Neural cell (in vitro differentiated cells): ENCODE data around the gene P2RX2. TPM values are rescaled to one million over a fixed set of nuclear protein-coding genes. Genes with fewer than 3 reads are reported as not detected.

Experiments
- H2AFZ ChIP-seq: fragments of 200-600, 300-800 bp; sonication (generic), shearing (Covaris generic); 2 replicates; pipeline ENCODE4 v1.6.0; 2014; ENCODE audit warnings: low read depth, mild to moderate bottlenecking, antibody characterized with exemption, low read length, moderate library complexity
- H3F3A ChIP-seq: fragments of 200-600 bp; shearing (Covaris generic); 2 replicates; pipeline ENCODE4 v1.6.1; 2016; ENCODE audit warnings: mild to moderate bottlenecking, moderate library complexity, mixed read lengths, antibody characterized with exemption, low read length; ENCODE audit not compliant: insufficient read depth, poor library complexity, severe bottlenecking
- H3K27ac ChIP-seq: fragments of 200-600, 300-800 bp; sonication (generic), shearing (Covaris generic); 2 replicates; pipeline ENCODE4 v1.5.1; 2014; ENCODE audit warnings: mild to moderate bottlenecking, low read length, moderate library complexity
- H3K27me3 ChIP-seq: fragments of 300-800, 200-600 bp; sonication (generic), shearing (Covaris generic); 2 replicates; pipeline ENCODE4 v1.6.0; 2014; ENCODE audit warnings: mild to moderate bottlenecking, low read depth, low read length, moderate library complexity; ENCODE audit not compliant: insufficient read depth
- H3K36me3 ChIP-seq: fragments of 300-800, 200-600 bp; sonication (generic), shearing (Covaris generic); 2 replicates; pipeline ENCODE4 v1.5.1; 2014; ENCODE audit warnings: mild to moderate bottlenecking, antibody characterized with exemption, low read length, moderate library complexity; ENCODE audit not compliant: insufficient read depth
- H3K4me2 ChIP-seq: fragments of 300-800, 200-600 bp; sonication (generic), shearing (Covaris generic); 2 replicates; pipeline ENCODE4 v1.6.0; 2014; ENCODE audit warnings: mild to moderate bottlenecking, low read length
- H3K4me3 ChIP-seq: fragments of 300-800, 200-600 bp; sonication (generic), shearing (Covaris generic); 2 replicates; pipeline ENCODE4 v1.5.1; 2014; ENCODE audit warnings: mild to moderate bottlenecking, low read length, moderate library complexity
- H3K79me2 ChIP-seq: fragments of 200-600 bp; shearing (Covaris generic); replicated peaks from 2 replicates; pipeline ENCODE4 v1.6.0; 2014; ENCODE audit warnings: mild to moderate bottlenecking, low read length, moderate library complexity; ENCODE audit not compliant: insufficient read depth
- H3K9ac ChIP-seq: fragments of 300-800, 200-600 bp; sonication (generic), shearing (Covaris generic); 2 replicates; pipeline ENCODE4 v1.6.1; 2016; ENCODE audit warnings: mild to moderate bottlenecking, low read length, mixed read lengths
- H3K9me2 ChIP-seq: fragments of 200-600 bp; shearing (Covaris generic); 2 replicates; pipeline ENCODE4 v1.6.1; 2016; ENCODE audit warnings: mild to moderate bottlenecking, low read length, mixed read lengths; ENCODE audit not compliant: insufficient read depth
- H3K9me3 ChIP-seq: fragments of 200-600, 300-800 bp; sonication (generic), shearing (Covaris generic); 2 replicates; pipeline ENCODE4 v1.6.1; 2016; ENCODE audit warnings: mild to moderate bottlenecking, mixed run types, low read length, moderate library complexity, mixed read lengths
- H4K20me1 ChIP-seq: fragments of 200-600 bp; shearing (Covaris generic); 2 replicates; pipeline ENCODE4 v1.6.1; 2016; ENCODE audit warnings: mild to moderate bottlenecking, mixed run types; ENCODE audit not compliant: insufficient read depth
- CTCF ChIP-seq: fragments of 450-650 bp; IDR thresholded peaks from 2 replicates; pipeline ENCODE4 v1.5.1; 2014; ENCODE audit warnings: antibody characterized with exemption, mild to moderate bottlenecking, moderate library complexity; ENCODE audit not compliant: poor library complexity, severe bottlenecking
- EP300 ChIP-seq: fragments of 450-650 bp; conservative IDR thresholded peaks from 2 replicates; pipeline ENCODE4 v1.6.1; 2014; ENCODE audit warnings: antibody characterized with exemption, mild to moderate bottlenecking, moderate library complexity; ENCODE audit not compliant: poor library complexity, severe bottlenecking
- EZH2 ChIP-seq: fragments of 200-600, 300-800 bp; shearing (Covaris generic), sonication (generic); IDR thresholded peaks from 2 replicates; pipeline ENCODE4 v1.6.1; 2014; ENCODE audit warnings: antibody characterized with exemption, low read length, borderline replicate concordance, mild to moderate bottlenecking; ENCODE audit not compliant: insufficient read depth, poor library complexity, severe bottlenecking
- MXI1 ChIP-seq: fragments of 450-650 bp; conservative IDR thresholded peaks from 2 replicates; pipeline ENCODE4 v1.6.1; 2014; ENCODE audit warnings: antibody characterized with exemption, mild to moderate bottlenecking; ENCODE audit not compliant: poor library complexity, severe bottlenecking
- POLR2AphosphoS5 ChIP-seq: IDR thresholded peaks from 2 replicates; pipeline ENCODE4 v1.6.1; 2012
- RAD21 ChIP-seq: fragments of 450-650 bp; conservative IDR thresholded peaks from 2 replicates; pipeline ENCODE4 v1.6.1; 2014; ENCODE audit warnings: antibody characterized with exemption, mild to moderate bottlenecking, moderate library complexity
- REST ChIP-seq: IDR thresholded peaks from 2 replicates; pipeline ENCODE4 v1.6.1; 2012; ENCODE audit warnings: borderline replicate concordance
- SMC3 ChIP-seq: fragments of 450-650 bp; conservative IDR thresholded peaks from 2 replicates; pipeline ENCODE4 v1.6.1; 2014; ENCODE audit warnings: antibody characterized with exemption, mild to moderate bottlenecking, moderate library complexity; ENCODE audit not compliant: poor library complexity
- TAF1 ChIP-seq: IDR thresholded peaks from 2 replicates; pipeline ENCODE4 v1.6.1; 2012; ENCODE audit warnings: low read depth
- polyA plus RNA-seq: library from polyadenylated mRNA; depleted of rRNA; stranded (reverse); fragments of >200 nt; gene quantifications from 2 replicates; pipeline ENCODE4 v1.2.3, GENCODE V29; 2014

The P2RX2 gene
- polyA plus RNA-seq, 1 donor from 2014 or later, result not detected

- Histone ChIP-seq H3K9ac (no peak overlapping the region), H3K4me3 (no peak overlapping the region), H3K27me3 (no peaks in the 10 kb centered on the region), H2AFZ (no peak overlapping the region), H3K9me3 (no peaks in the 10 kb centered on the region), H3F3A (no peaks in the 10 kb centered on the region), H3K9me2 (no peaks in the 10 kb centered on the region), H4K20me1 (no peaks in the 10 kb centered on the region), H3K36me3 (no peaks in the 10 kb centered on the region), H3K4me2 (no peak overlapping the region), H3K79me2 (no peaks in the 10 kb centered on the region), H3K27ac (no peak overlapping the region)
- TF ChIP-seq SMC3 (no peak), RAD21 (no peak), EZH2 (no peak), EP300 (no peak), CTCF (no peak), POLR2AphosphoS5 (no peak), TAF1 (no peak), REST (no peak), MXI1 (no peak)
Measured at GRCh38 chr12:132635076-132635955, 16.7 kb downstream of the P2RX2 start.

- H3K79me2 ChIP-seq, result no peaks in the 10 kb centered on the region
- H3K4me2 ChIP-seq, result no peak overlapping the region
- no peak overlapping the region for H3K4me3 ChIP-seq
- no peaks in the 10 kb centered on the region for H3K9me2 ChIP-seq
- TF ChIP-seq RAD21 (no peak), MXI1 (no peak), TAF1 (no peak), POLR2AphosphoS5 (no peak), REST (no peak)
- no peak overlapping the region for H3K27ac ChIP-seq
- no peaks in the 10 kb centered on the region for H4K20me1 ChIP-seq
- no peaks in the 10 kb centered on the region for H3K36me3 ChIP-seq
- no peaks in the 10 kb centered on the region for H3K27me3 ChIP-seq
- H2AFZ ChIP-seq, result no peak overlapping the region
- H3K9me3 ChIP-seq, result no peaks in the 10 kb centered on the region
- H3F3A ChIP-seq, result no peaks in the 10 kb centered on the region
- no peak overlapping the region for H3K9ac ChIP-seq
Measured at GRCh38 chr12:132637811-132638210, 19.2 kb downstream of the P2RX2 start.
